HFF-Myc (cell line): Measurements from ENCODE around the gene REXO4.

Source experiments
- DNase-seq: peaks from one replicate; pipeline ENCODE4 v3.0.0-alpha.2; 2011; ENCODE audit warnings: low read depth; ENCODE audit errors: extremely low read depth
- H3K4me3 ChIP-seq: replicated peaks from 2 replicates; pipeline ENCODE4 v1.5.1; 2011; ENCODE audit warnings: low read depth, mild to moderate bottlenecking, control low read depth, low read length
- TF ChIP-seq, protein P1 (sequence below): IDR thresholded peaks from 2 replicates; pipeline ENCODE4 v1.5.1; 2012; ENCODE audit warnings: mild to moderate bottlenecking, low read depth, low read length, control low read depth; ENCODE audit errors: missing control alignments

REXO4 gene

DNA sequence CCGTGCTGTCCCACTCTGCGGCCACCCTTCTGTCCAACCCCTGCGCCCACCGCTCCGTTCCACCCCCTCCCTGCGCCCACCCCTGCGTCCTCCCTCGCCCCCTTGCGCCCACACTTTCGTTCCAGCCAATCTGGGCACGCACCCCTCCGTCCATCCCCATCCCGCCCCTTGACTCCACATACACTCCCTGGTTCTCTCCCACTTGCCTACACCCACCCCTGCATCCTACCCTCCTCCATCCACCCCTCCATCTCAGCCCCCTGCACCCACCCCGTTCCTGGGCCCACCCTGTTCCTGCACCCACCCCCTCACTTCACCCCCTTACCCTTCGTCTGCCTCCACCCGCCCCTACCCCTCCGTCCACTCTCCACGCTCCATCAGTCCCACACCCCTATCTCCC lies 11.4 kb upstream of the REXO4 start:
- no peak overlapping the region for H3K4me3 ChIP-seq
- TF ChIP-seq, protein P1, sequence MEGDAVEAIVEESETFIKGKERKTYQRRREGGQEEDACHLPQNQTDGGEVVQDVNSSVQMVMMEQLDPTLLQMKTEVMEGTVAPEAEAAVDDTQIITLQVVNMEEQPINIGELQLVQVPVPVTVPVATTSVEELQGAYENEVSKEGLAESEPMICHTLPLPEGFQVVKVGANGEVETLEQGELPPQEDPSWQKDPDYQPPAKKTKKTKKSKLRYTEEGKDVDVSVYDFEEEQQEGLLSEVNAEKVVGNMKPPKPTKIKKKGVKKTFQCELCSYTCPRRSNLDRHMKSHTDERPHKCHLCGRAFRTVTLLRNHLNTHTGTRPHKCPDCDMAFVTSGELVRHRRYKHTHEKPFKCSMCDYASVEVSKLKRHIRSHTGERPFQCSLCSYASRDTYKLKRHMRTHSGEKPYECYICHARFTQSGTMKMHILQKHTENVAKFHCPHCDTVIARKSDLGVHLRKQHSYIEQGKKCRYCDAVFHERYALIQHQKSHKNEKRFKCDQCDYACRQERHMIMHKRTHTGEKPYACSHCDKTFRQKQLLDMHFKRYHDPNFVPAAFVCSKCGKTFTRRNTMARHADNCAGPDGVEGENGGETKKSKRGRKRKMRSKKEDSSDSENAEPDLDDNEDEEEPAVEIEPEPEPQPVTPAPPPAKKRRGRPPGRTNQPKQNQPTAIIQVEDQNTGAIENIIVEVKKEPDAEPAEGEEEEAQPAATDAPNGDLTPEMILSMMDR: no peak
- DNase-seq: no peak

DNA sequence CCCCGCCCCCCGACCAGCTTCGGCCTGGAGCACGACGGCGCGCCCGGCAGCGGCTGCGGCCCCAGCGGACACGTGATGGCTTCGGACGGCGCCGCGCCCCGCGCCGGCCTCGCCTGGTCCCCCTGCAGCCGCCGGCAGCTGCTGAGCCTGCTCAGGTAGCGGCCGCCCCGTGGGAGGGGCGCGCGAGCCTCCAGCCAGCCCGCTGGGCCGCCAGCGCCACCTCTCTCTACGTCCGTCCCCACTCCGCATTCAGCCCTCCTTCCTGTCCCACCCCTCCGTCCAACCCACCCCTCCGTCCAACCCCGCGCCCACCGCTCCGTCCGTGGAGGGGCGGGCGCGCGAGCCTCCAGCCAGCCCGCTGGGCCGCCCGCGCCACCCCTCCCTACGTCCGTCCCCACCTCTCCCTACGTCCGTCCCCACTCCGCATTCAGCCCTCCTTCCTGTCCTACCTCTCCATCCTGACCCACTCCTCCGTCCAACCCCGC lies 10.8 kb upstream of the REXO4 start:
- no peak for DNase-seq
- TF ChIP-seq, protein P1: no peak
- H3K4me3 ChIP-seq: no peak overlapping the region

DNA sequence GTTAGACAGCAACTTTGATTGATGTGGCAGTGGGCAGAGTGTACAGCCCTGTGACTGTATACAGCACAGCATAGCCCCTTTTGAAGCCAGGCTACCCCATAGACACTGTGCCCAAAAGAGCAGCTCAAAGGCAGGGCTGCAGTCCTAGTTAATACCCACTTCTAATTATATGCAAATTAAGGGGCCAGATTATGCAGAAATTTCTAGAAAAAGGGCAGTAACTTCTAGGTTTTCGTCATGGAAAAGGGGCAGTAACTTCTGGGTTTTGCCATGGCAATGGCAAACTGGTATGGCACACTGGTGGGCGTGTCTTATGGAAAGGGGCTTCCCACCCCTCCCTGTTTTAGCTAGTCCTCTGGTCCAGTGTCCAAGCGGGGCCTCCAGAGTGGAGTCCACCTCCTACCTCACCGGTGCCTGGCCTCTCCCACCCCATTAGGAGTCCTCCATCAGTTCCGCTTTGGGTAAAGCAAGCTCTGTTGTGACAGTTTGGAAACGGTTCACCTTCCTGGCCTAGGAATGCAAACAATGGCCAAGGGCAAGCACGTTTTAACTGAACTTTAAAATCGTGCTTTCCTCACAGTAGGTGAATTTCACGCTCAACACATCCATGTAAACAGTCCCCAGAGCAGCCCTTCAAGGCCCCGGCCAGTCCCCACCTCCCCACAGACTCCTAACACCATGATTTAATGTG lies 10.0 kb upstream of the REXO4 start:
- no peak overlapping the region for H3K4me3 ChIP-seq
- DNase-seq: no peak
- TF ChIP-seq, protein P1: no peak

DNA sequence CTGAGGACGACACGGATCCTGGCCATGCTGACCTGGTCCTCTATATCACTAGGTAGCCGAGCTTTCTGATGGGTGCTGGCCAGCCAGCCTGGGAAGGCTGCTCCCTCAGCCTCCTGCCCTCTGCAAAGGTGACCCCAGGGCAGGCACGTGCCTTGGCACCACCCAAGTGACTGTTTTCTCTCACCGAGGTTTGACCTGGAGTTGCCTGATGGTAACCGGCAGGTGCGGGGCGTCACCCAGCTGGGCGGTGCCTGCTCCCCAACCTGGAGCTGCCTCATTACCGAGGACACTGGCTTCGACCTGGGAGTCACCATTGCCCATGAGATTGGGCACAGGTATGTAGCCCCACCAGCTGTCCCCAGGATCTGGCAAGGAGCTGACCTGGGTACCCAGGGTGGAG lies 8.2 kb upstream of the REXO4 start:
- no peak overlapping the region for H3K4me3 ChIP-seq
- TF ChIP-seq, protein P1: no peak
- no peak for DNase-seq

DNA sequence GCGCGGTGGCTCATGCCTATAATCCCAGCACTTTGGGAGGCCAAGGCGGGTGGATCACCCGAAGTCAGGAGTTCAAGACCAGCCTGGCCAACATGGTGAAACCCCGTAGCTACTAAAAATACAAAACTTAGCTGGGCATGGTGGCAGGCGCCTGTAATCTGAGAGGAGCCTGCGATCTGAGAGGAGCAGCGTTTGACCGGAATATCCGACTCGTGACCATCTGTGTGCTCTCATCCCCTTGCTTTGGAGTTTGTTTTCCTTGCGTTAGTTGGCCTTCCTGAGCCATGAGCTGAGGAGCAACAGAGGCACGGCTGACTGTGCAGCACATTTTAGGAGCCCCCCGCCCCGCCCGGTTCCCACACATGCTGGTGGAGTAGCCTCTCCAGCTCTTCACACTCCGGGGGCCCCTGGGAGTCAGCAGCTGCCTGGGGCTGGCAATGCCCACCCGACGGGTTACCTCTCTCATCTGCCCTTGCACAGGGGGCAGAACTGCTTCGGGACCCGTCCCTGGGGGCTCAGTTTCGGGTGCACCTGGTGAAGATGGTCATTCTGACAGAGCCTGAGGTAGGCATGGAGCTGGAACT lies 7.3 kb upstream of the REXO4 start:
- TF ChIP-seq, protein P1: no peak
- no peak overlapping the region for H3K4me3 ChIP-seq
- no peak for DNase-seq

DNA sequence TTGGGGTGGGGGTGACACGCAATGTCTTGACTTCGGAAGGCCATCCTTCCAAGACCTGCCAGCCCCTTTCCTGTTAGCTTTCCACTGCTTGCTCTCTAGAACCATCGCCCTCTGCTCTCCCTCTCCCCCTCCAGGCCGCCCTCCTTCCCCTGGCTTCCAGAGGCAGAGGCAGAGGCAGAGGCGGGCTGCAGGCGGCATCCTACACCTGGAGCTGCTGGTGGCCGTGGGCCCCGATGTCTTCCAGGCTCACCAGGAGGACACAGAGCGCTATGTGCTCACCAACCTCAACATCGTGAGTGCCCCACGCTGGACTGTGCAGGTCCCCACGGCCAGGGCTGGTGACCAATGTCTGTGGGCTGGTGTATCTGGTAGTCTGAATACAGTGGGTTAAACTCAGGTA lies 6.4 kb upstream of the REXO4 start:
- DNase-seq: no peak

More for the DNA sequence above, 6.4 kb upstream of the REXO4 start:
- TF ChIP-seq, protein P1: no peak
- H3K4me3 ChIP-seq: no peak overlapping the region
